Vagina (tissue), 2 donors: Measurements from ENCODE around the gene CD5L. TPM values are rescaled to one million over a fixed set of nuclear protein-coding genes. Genes with fewer than 3 reads are reported as not detected.

Experiments used
- DNase-seq, 2 donors: peaks; one replicate each; pipeline ENCODE4 v3.0.0-alpha.2; 2017; ENCODE audit errors: extremely low spot score in 2 of 2
- H3K27ac ChIP-seq: fragments of 200-600 bp; sonication (generic); one replicate; pipeline ENCODE4 v1.5.1; 2019
- H3K27me3 ChIP-seq: fragments of 200-600 bp; sonication (generic); one replicate; pipeline ENCODE4 v1.5.1; 2019
- H3K36me3 ChIP-seq, 2 donors: fragments of 200-600 bp; sonication (generic); one replicate each; pipeline ENCODE4 v1.5.1; 2017 to 2019
- H3K4me1 ChIP-seq: fragments of 200-600 bp; sonication (generic); one replicate; pipeline ENCODE4 v1.5.1; 2019
- H3K4me3 ChIP-seq, 2 donors: fragments of 200-600 bp; sonication (generic); 1 replicate in 1 of 2; 2 replicates in 1 of 2; pipeline ENCODE4 v1.5.1; 2016 to 2019
- H3K9me3 ChIP-seq: fragments of 200-600 bp; sonication (generic); one replicate; pipeline ENCODE4 v1.5.1; 2019
- POLR2A ChIP-seq, 2 donors: fragments of 450-650 bp; IDR thresholded peaks; one replicate each; pipeline ENCODE4 v1.6.1; 2017; ENCODE audit warnings: antibody characterized with exemption in 2 of 2, mild to moderate bottlenecking in 2 of 2, moderate library complexity in 2 of 2
- POLR2AphosphoS5 ChIP-seq, 2 donors: sonication (generic); formaldehyde crosslinking; IDR thresholded peaks; one replicate each; pipeline ENCODE4 v1.9.0; 2017; ENCODE audit warnings: antibody characterized with exemption in 2 of 2, mild to moderate bottlenecking in 2 of 2, low read depth in 1 of 2; ENCODE audit not compliant: insufficient read depth in 1 of 2
- intact Hi-C: fragments of 100-400 bp; cut with DNase I; formaldehyde crosslinking; loops from one replicate; pipeline ENCODE4 v1.15.1; 2023
- total RNA-seq: library from RNA; depleted of rRNA; stranded (reverse); fragments of >200 nt; gene quantifications from one replicate; pipeline ENCODE4 v1.2.3, GENCODE V29; 2016
- TF ChIP-seq, protein P1 (sequence below), 3 experiments: fragments of 450-650 bp in 2 of 3; fragments of 200-600 bp in 1 of 3; sonication (generic) in 1 of 3; IDR thresholded peaks; one replicate each; pipeline ENCODE4 v1.5.1; 2017 to 2019; ENCODE audit warnings: antibody characterized with exemption in 3 of 3, mild to moderate bottlenecking in 2 of 3, moderate library complexity in 2 of 3

Gene CD5L
- total RNA-seq, 1 donor from 2014 or later = not detected

DNA sequence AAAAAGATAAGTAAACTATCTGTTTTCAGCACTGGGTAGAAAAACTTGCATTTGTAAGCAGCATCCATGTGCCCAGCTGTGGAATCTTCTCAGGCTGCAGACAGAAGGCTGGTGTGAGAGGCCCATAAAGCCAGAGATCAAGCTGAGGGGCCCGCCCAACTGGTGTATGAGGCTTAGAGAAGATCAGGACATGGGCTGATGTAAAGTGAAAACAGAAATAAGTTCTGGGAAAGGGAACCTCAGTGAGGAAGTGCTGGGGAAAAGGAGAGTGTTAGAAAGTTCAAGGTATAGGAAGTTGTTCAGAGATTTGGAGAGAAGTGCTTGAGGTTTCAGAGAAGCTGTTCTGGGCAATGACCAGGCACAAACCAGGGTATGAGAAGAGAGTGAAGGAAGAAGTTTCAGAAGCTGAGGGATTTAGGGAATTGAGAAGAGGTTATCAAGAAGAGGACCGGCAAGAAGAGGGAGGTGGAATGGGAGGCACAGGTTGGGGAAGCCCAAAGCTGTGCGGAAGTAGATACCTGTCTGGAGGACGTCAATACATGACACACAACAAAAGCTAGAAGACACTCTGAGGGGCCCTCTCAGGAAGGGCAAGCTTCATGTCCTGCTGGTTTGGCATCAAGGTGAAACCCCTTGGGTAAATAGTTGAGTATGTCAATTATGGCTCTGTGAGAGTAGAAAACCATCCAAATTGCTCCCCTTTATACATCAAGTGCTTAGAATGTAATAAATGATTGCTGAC, 2.7 kb upstream of the CD5L start:
- no peak overlapping the region for H3K4me3 ChIP-seq
- no peak for DNase-seq
- no peaks in the 10 kb centered on the region for H3K36me3 ChIP-seq
- no peak overlapping the region for H3K27ac ChIP-seq
- H3K9me3 ChIP-seq = no peaks in the 10 kb centered on the region
- no peaks in the 10 kb centered on the region for H3K27me3 ChIP-seq
- no peaks in the 10 kb centered on the region for H3K4me1 ChIP-seq
- TF ChIP-seq POLR2A (IDR thresholded peaks at IDR 0.05) (no peak), POLR2AphosphoS5 (IDR thresholded peaks at IDR 0.05; ENCODE audit: insufficient read depth in 1 of 2, low read depth in 1 of 2) (no peak)
- TF ChIP-seq, protein P1, sequence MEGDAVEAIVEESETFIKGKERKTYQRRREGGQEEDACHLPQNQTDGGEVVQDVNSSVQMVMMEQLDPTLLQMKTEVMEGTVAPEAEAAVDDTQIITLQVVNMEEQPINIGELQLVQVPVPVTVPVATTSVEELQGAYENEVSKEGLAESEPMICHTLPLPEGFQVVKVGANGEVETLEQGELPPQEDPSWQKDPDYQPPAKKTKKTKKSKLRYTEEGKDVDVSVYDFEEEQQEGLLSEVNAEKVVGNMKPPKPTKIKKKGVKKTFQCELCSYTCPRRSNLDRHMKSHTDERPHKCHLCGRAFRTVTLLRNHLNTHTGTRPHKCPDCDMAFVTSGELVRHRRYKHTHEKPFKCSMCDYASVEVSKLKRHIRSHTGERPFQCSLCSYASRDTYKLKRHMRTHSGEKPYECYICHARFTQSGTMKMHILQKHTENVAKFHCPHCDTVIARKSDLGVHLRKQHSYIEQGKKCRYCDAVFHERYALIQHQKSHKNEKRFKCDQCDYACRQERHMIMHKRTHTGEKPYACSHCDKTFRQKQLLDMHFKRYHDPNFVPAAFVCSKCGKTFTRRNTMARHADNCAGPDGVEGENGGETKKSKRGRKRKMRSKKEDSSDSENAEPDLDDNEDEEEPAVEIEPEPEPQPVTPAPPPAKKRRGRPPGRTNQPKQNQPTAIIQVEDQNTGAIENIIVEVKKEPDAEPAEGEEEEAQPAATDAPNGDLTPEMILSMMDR (IDR thresholded peaks at IDR 0.05) = no peak
- intact Hi-C loops = no loop called here

DNA sequence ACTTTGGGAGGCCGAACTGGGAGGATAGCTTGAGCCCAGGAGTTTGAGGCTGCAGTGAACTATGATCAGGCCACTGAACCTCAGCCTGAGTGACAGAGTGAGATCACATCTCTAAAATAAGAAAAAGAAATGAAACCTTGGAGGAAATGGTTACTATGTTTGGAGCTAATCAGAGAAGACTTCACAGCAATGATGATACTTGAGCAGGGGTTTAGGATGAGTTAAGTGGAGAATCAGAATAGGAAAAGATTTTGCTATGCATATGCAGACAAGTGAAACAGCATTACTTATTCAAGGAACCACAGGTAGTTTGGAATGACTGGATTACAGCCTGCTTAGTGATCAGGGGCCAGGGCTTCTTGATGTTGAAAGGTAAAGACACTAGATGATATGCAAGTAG, 1.3 kb upstream of the CD5L start:
- Histone ChIP-seq H3K27me3 (no peaks in the 10 kb centered on the region), H3K27ac (no peak overlapping the region), H3K4me1 (no peaks in the 10 kb centered on the region), H3K9me3 (no peaks in the 10 kb centered on the region), H3K36me3 (no peaks in the 10 kb centered on the region), H3K4me3 (no peak overlapping the region)
- no peak for DNase-seq
- TF ChIP-seq POLR2A (IDR thresholded peaks at IDR 0.05) (no peak), POLR2AphosphoS5 (IDR thresholded peaks at IDR 0.05; ENCODE audit: insufficient read depth in 1 of 2, low read depth in 1 of 2) (no peak)
- intact Hi-C loops = no loop called here

DNA sequence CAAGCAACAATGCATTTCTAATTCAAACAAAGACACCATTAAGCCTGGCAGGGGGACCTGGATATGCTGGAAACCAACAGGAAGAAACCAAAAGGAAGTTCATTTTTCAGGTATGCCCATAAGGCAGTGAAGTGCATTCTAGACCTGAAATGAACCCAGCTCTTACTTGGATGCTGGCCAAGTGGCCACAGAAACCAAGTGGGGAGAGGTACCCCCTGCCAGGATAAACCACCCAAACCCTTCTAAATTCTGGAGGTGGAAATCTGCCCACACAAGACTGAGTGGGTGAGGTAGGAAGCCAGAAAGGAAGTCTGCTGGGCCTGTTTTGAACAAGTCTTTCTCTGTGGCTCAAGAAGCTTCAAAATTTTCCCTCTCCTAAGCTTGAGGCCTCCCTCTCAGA, 2.6 kb downstream of the CD5L start:
- Histone ChIP-seq H3K4me3 (no peak overlapping the region), H3K27me3 (no peaks in the 10 kb centered on the region), H3K9me3 (no peaks in the 10 kb centered on the region), H3K36me3 (no peaks in the 10 kb centered on the region), H3K4me1 (no peaks in the 10 kb centered on the region), H3K27ac (no peak overlapping the region)
- DNase-seq = no peak
- intact Hi-C loops = no loop called here
- TF ChIP-seq POLR2A (IDR thresholded peaks at IDR 0.05) = no peak
- no peak for TF ChIP-seq POLR2AphosphoS5 (IDR thresholded peaks at IDR 0.05; ENCODE audit: insufficient read depth in 1 of 2, low read depth in 1 of 2)
- TF ChIP-seq, protein P1 (IDR thresholded peaks at IDR 0.05) = no peak

DNA sequence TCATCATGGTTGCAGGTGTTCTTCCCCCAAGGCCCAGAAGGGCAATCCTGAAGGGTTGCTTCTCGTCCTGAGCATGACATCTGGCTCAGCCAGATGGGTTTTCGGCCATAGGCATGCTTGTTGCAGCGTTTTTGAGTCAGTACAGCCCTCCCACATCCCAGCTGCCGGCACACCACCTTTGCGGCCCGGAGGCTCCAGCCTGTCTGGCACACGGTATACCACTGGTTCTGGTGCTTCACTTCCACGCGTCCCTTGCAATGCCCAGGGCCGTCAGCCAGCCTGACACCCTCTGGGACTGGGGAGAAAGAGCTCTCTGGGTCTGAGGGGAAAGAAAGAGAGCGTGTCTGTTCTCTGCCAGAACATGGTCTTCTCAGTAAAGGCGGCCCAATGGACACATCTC, 7.2 kb downstream of the CD5L start:
- Histone ChIP-seq H3K27me3 (no peaks in the 10 kb centered on the region), H3K9me3 (no peaks in the 10 kb centered on the region), H3K4me1 (no peaks in the 10 kb centered on the region), H3K36me3 (no peaks in the 10 kb centered on the region), H3K27ac (no peak overlapping the region), H3K4me3 (no peak overlapping the region)
- no peak for DNase-seq
- intact Hi-C loops = no loop called here
- TF ChIP-seq POLR2AphosphoS5 (IDR thresholded peaks at IDR 0.05; ENCODE audit: insufficient read depth in 1 of 2, low read depth in 1 of 2) (no peak), POLR2A (IDR thresholded peaks at IDR 0.05) (no peak)
- TF ChIP-seq, protein P1 (IDR thresholded peaks at IDR 0.05) = no peak

DNA sequence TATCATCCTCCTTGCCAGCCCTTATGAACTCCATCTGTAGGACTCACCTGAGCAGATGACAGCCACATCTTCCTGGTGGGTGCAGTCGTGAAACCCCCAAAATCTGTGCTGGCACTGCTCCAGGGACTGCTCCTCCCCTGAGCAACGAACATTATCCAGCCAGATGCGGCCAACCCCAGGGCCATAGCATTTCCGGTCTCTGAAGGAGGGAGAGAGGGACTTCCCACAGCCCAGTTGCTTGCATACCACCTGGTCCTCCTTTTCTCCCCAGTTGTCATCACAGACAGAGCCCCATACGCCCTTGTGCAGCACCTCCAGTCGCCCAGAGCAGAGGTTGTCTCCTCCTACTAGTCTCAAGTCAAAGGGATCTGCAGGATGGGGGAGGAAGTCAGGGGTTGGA, 8.5 kb downstream of the CD5L start:
- Histone ChIP-seq H3K9me3 (no peaks in the 10 kb centered on the region), H3K36me3 (no peaks in the 10 kb centered on the region), H3K27ac (no peak overlapping the region), H3K4me3 (no peak overlapping the region), H3K27me3 (no peaks in the 10 kb centered on the region), H3K4me1 (no peaks in the 10 kb centered on the region)
- intact Hi-C loops = no loop called here
- TF ChIP-seq, protein P1 (IDR thresholded peaks at IDR 0.05) = no peak
- TF ChIP-seq POLR2A (IDR thresholded peaks at IDR 0.05) (no peak), POLR2AphosphoS5 (IDR thresholded peaks at IDR 0.05; ENCODE audit: insufficient read depth in 1 of 2, low read depth in 1 of 2) (no peak)
- no peak for DNase-seq
